ENCODE data around the gene MTARC1.

MTARC1 gene

DNA sequence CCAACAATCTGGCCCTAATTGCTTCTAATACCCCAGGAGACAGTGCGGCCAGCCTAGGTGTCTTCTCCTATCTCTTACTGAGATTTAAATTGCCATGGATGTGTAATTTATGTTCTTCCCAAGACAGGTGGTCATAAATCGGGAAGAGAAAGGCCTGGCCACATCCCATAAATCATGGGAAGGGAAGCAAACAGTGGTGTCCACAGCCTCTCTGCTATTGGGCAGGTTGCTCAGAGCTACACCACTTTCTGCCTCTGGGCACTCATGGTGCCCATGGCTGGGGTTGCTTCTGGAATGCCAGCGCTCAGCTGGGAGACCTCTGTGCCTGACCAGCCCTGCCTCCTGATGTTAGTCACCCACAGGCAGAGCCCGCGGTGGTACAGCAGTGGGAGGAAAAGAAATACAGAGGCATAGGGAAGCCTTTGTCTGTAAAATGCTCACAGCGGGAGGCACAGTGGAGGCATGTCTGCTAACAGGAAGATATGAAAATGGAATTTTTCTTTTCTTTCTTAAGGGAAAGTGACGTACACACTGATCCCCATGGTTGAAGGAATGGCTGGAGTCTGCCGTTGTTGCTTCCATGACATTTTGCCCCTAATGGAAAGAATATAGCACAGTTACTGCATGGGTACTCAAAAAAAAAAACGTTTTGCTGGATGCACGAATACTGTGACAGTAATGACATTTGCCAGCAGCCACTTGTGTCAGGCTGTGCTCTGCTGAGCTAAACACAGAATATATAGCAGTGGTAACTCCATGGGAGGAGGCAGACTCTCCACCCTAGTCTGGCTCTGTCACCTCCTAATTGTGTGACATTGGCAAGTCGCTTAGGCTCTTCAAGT lies 21.9 kb downstream of the MTARC1 start:
- no peak for DNase-seq

DNA sequence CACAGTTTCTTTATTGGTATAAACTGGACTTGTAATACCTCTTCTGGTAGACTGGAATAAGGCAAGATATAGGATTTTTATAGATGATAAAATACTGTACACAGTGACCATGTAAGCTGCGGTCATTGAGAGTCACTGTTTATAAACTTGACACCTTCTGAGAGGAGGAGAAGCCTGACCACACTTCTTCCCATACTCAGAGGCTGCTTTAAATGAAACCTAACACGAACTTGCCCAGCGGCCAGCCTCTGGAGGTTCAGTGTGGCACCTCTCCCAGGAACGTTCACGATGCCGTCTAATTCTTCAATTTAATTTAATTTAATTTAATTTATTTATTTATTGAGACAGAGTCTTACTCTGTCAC lies 22.5 kb downstream of the MTARC1 start:
- no peak for DNase-seq

DNA sequence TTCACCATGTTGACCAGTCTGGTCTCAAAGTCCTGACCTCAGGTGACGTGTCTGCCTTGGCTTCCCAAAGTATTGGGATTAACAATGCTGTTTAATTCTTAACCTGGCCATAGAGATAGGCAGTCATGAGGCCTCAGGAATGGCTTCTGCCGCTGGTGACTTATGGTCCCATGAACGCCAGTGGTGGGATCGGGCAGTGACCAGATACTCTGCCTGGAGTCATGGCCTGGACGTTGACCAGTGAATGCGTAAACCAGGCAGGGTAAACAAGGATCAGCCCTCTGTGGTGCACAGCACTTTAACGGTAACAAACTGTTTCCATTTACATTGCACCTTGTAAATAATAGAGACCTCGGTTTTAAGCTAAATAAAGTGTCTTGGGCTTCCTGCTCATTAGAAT lies 23.0 kb downstream of the MTARC1 start:
- no peak for DNase-seq

DNA sequence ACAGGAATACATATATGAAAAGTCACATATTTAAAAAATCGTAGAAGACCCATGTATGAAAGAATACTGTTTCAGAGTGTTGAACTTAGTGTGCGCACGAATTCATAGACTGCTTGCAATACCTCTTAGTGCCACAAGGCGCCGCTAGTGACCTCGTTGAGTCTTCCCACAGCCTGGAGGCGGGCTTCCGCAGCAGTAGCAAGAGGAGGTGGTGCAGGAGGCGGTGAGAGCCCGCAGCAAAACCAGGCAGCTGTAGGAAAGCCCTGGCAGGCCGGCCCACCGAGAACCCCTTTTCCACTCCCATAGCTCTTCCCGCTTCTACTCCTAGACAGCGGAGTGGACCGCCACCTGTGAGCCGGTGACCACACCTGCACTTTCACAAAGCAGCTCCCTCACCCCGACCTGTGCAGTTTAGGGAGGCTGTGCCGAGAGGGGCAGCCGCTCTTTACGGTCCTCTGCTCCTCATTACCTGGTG lies 23.5 kb downstream of the MTARC1 start:
- DNase-seq: no peak

DNA sequence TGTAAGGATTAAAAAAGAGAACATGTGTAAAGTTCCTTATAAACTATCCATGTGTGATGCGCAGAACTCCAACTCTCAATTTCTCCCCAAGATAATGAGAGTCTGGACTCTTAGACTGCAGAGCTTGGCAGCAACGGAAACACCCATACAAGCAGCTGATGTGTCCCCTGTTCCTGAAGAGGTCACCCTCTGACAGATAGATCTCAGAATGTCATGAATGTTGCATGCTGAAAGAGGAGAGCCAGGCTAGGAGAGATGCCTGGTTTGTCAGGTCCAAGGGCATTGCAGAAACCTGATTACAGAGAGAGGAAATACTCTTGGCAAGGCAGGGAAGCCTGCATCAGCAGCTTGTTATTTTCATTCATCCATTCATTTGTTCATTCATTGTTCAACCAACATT lies 24.2 kb downstream of the MTARC1 start:
- no peak for DNase-seq

DNA sequence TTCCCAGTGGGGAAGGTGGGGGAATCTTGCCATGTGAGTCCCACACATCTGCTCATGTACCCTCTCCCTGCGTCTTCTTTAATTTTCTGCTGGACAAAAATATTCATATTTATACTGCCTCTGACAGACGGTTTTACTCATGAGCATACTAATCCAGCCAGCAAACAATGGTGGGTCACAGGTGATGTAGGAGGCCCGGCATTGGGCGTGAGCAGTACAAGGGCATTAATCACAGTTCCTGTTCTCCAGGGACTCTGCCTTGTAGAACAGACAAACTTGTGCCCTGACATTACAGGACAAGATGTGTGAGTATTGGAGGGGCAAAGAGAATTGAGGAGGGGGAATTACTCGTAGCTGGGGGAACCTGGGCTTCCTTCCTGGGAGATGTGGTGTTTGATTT lies 25.0 kb downstream of the MTARC1 start:
- DNase-seq: no peak

DNA sequence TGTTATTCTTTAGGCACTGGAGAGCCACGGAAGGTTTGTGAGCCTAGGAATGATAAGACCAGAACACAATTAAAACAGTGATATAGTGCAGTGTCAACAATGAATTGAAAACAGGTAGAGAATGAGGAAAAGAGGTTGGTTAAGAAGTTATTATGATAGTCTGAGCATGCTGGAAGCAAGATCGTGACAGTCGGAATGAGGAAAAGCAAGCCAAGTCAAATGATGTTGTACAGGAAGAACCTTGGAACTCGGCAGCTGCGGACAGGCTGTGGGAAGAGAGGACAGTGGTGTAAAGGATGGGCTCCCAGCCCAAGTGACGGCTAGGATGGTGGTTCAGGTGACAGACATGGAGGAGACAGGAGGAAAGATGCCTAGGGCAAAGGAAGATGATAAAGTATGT lies 25.6 kb downstream of the MTARC1 start:
- no peak for DNase-seq

DNA sequence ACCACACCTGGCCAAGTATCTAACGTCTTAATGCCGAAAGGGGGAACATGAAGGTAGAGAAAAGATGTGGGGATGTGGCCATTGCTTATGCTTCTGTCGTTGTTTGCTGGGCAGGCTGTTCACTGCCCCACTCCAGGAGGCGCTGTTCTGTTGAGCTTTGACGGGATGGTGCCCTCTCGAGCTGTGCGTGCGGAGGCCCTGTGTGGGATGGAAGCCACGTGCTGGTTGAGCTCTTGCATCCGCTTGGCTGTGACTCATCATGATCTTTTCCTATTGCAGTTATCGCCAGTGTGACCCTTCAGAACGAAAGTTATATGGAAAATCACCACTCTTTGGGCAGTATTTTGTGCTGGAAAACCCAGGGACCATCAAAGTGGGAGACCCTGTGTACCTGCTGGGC lies 26.3 kb downstream of the MTARC1 start:
- no peak for DNase-seq

DNA sequence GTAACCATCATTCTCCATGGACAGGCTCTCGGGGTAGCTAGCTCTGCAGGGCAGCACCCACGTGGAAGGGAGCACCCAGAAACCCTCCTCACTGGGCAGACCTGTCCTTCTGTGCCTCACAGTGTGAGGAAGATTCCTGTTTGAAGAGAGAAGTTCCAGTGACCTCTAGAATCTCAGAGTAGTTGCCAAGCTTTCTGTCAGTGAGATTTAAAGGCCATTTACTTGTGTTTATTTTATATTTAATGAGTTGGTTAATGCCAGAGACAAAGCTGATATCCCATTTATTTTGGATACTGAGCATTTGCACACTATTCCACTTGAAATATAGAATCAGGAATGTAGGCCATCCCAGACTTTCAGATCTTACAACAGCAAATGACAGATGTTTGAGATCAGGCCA lies 28.7 kb downstream of the MTARC1 start:
- DNase-seq: no peak

DNA sequence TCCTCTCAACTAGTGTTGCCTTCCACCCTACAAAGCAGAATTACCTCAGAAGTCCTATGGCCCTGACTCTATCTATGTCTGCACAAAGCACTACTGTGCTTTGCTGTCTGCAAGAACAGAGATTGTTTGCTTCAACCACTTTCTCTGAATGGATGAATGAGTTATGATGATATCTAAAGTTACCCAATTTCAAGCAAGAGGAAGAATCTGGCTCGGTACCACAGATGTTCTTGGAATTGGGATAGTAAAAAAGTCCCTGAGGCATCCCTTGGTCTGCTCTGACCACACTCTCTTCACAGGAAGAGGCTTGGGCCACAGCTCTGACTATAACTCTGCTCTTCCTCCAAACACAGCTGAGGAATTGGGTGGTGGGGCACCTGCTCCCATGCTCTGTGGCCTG lies 31.2 kb downstream of the MTARC1 start:
- DNase-seq: no peak

DNA sequence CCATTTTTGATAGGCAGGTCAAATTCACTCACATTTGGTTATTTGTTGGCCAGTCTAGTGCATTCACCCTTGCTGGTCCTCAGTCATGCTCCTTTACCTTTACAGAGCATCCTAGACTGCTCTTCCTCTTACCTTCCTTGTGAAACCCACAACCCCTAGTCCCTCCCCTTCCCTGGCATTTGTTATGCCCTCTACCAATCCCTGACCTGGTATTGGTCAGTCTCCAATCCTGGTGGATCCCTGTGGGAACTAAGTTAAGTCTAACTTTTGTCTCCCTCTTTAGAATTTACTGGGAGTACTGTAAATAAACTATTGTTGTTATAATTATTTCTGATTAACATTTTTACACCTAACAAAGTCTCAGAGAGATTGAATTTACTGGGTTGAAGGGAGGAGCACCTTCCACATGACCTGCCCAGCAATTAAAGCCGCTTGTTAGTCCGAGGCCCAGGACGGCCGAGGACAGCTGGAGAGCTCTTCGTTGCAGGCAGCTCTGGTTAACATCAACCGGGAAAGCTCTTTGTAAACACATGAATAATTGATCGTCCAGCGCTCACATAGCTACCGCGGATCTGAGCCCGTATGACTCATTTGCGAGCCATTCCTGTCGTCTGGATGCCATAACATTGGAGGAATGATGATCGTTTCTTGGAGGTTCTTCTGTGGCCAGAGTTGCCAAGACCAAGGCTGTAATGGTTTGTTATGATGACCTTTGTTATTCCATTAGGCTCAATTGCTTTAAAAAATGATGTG lies 31.9 kb downstream of the MTARC1 start:
- no peak for DNase-seq

DNA sequence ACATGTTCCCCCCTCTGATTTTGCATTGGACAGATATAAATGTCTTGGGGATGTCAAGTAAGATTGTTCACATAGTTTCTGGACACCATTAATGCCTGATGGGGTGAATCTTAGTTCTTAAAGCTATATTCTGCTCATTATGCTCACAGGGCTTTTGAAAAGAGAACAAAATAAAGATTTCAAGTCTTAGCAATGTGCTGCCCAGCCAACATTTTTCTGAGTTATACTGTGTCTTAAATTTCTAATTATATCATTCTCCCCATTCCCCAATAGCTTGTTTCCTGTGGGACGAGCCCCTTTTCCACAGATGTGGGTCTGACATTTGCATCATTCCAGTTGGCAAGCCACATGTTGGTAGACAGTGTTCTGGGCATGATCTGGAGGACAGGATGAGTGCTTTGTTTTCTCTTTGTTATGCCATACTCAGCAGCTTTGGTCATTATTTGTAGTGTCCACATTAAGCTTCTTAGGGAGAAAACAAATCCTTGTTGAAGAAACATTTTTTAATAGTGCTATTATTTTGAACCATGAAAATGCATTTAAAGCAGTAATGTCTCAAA lies 32.8 kb downstream of the MTARC1 start:
- no peak for DNase-seq

DNA sequence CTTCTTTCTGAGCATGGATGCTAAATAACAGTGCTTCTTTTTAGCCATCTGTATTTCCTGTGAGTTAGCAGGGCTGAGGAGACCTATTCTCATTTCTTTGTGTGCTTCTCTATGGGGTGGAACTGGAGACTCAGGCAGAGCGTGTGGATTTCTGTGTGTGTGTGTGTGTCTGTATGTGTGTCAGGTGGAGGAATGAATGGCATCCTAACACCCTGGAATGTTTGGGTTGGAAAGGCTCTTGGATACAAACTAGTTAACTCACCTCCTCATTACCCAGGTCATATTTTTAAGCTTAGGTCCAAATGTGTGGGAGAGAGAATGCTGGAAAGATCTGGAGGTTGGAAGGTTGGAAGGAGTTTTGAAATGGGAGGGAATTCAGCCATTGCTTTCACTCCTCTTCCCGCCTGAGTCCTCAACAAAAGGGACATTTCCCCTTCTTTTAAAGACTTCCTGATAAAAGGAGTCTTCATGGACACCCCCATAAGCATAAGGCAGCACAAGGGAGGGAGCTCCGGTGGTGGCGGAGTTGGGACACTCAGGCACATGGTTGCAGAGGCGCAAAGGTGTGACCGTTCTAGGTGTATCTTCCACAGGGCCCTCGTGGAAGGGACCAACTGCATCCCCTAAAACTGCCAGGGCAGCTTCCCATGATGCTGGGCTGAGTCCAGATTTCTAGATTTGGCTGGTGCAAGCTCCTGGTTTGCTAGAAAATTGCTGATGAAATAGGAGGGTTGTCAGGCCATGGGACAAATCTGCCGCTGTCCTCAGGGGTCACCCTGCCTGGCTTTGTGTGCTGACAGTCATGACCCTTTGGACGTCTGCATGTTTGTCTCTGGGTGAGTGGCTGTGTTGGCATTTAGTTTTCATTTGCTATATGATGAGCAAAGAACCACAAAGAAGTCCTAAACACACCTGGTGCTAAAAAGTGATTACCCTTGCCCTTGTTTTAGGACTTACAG lies 37.6 kb downstream of the MTARC1 start:
- DNase-seq: no peak

DNA sequence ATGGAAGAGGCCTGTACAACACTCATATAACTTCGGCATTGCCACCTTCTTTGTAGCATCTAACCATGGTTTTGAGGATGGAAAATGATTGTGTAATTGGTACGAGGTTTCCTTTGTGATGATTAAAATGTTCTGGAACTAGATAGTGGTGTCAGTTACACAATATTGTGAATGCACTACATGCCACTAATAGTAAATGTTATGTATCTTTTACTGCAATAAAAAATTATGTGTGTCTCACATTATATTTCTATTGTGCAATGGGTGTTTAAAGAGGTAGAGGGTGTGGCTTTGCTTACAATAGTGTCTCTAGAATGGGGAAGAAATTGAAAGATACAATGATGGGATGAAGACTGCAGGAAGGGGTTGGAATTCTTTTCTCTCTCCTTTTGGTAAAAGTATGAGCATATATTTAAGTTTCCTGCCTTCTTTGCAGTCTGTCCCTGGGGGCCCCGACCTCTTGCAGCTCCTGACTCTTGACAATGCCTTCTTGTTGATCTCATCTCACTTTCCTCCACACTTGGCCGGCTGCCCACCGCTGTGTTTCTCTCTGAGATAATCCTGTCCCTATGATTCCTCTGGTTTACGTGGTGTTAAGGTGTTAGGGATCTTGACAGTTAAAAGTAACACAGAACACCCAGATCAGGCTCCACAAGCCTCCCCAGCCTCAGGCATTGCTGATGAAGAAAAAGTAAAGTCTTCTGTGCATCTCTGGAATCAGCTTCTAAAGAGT lies 39.3 kb downstream of the MTARC1 start:
- DNase-seq: no peak

DNA sequence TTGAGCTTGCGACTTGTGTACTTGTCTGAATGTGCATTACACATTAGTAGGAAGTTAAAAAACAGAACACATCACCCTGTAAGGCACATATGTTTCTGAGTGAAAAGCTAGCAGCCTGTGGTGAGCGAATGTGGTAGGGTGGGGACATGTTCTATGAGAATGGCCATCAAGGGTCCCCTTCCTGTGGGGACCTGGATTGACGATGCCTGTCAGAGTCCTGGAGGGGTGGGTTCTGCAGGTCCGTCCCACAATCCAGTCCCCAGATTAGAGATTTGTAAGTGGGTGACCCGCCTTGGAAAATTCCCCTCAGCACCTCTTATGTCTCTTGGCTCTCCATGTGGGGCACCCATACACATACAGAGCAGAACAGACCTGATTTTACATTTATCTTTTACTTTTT lies 40.0 kb downstream of the MTARC1 start:
- DNase-seq: no peak

DNA sequence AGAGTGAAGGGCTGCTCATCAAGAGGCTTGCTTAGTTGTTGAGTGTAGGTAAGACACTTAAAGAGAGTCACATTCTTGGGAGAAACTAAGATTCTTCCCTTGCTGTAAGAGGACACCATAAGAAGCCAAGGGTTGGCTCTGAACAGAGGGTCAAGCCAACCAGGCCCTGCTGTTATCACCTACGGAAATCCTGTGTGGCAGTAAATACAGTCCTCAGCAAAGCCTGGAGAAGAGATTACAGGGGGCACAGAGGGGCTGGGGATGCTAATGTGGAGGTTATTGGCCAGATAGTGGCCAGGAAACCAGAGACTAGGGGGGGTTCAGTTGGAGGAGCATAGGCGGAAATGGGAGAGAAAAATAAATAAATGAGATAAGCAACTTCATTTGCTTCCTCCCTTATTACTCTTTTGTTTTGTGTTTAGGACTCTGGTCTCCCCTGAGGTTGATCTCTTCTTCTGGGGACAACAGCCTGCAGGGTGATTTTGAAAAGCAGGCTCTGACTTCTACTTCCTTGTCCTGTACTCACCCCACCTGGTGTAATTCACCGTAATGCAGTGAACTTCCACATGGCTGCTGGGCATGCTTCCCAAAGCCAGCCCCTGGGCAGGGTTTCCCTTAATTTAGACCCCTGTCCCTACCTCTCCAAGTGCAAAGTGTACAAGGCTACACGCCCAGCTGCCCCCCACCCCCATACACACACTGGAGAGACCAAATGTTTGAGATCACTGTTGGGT lies 40.9 kb downstream of the MTARC1 start:
- no peak for DNase-seq

DNA sequence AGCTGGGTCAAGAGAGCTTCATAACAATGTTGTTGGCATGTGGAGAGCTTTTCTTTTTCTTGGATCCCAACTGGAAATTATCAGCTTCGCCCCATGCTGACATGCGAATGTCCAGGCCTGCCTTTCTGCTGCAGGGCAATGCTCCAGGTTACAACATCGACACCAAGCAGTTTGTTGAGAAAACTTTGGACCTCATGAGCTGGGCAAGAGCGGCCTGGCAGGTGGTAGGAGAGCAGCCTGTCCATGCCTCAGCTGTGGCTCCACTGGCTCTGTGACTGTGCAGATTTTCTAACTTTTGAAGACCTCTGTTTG lies 41.4 kb downstream of the MTARC1 start:
- no peak for DNase-seq

DNA sequence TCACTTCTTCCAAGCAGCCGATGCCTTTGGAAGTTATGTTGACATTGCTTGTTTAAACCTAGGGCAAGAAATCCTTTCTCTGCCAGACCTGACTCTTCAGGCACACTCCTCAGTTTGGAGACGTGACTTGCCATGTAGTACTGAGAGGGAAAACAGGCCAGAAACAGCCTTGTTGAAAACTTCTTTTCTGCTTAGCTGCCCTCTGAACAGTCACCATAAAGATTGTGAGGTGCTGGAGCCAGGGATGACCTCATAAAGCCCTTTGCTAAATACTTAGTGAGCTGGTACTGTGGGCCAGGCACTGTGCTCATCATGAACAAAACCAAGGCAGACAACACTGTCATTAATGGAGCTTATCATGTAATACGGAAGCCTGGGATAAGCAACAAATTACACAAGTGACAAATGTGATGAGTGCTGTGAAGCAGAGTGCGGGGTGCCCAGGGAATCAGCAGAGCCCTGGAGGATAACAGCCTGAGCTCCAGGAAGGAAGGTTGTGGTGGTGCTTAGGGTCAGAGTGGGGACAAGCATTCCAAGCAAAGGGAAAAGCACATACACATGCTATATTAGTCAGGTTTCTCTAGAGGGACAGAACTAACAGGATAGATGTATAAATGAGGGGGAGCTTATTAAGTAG lies 42.4 kb downstream of the MTARC1 start:
- no peak for DNase-seq

DNA sequence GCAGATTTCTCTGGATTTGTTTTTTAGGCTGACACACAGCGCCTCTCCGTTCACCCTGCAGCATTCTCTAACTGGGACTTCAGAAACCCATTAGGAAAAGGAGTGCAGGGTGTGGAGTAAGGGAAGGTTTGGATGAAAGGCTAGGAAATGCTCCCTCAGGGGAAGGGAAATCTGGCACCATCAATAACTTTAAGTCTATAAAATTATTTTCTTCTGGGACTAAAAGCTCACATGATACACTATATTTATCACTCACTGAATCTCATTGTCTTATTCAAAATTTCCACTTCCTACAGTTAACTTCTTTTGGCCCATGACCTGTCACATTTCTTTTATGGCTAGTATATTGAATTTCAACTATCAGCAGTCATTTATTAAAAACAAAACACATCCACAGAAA lies 46.7 kb downstream of the MTARC1 start:
- DNase-seq: no peak

DNA sequence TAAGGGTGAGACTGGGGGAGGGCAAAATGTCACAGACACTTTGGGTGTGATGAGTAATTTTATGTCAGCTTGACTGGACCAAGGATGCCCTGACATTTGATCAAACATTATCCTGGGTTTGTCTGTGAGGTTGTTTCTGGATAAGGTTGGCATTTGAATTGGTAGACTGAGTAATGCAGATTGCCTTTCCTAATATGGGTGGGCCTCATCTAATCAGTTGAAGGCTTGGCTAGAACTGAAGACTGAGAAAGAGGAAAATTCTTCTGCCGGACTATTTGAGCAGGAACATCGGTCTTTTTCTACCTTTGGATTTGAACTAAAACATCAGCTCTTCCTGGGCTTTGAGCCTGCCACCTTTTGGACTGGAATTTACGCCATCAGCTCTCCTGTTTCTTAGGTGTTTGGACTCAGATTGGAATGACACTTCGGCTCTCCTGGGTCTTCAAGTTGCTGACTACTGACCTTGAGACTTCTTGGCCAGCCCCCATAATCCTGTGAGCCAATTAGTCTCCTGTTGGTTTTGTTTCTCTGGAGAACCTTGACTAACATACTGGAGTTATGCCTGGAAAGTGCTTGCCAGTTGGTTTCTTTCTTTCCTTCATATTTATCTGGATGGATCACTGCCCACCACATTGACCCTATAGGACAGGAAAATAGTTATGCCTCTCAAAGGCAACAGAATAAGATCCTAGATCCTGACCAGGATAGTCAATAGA lies 47.6 kb downstream of the MTARC1 start:
- no peak for DNase-seq

All from cortex of kidney (tissue), 1 donor.